Thyroid gland (tissue), 4 donors: ENCODE results near the gene SLC8A1.

Experiments used
- POLR2A ChIP-seq, 2 donors: fragments of 450-650 bp; IDR thresholded peaks; one replicate each; pipeline ENCODE4 v1.6.1; 2017; ENCODE audit warnings: antibody characterized with exemption in 2 of 2, mild to moderate bottlenecking in 2 of 2, moderate library complexity in 1 of 2
- TF ChIP-seq, protein P1 (sequence below), 6 experiments: fragments of 200-600 bp in 3 of 6; fragments of 450-650 bp in 3 of 6; sonication (generic) in 3 of 6; IDR thresholded peaks; one replicate each; pipeline ENCODE4 v1.5.1; 2016 to 2019; ENCODE audit warnings: antibody characterized with exemption in 6 of 6, mild to moderate bottlenecking in 2 of 6, inconsistent platforms in 1 of 6, moderate library complexity in 1 of 6

DNA sequence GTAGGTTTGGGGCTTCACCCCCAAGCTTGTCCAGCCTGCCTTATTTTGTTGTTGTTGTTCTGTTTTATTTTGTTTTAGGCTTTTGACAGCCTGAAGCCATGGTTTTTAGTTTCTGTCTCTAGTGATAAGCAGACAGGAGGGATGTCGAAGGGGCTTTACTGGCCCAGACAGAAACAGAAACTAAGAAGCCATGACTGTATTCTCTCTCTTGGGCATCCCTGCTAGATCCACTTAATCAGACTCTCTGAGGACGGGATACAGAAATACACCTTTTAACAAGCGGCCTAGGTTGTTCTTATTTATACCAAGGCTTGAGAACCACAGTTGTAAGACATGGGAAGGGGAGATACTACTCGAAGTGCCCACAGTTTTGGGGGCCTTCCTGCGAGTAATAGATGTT, 330.9 kb downstream of the SLC8A1 start:
- no peak for TF ChIP-seq POLR2A (IDR thresholded peaks at IDR 0.05)
- TF ChIP-seq, protein P1, sequence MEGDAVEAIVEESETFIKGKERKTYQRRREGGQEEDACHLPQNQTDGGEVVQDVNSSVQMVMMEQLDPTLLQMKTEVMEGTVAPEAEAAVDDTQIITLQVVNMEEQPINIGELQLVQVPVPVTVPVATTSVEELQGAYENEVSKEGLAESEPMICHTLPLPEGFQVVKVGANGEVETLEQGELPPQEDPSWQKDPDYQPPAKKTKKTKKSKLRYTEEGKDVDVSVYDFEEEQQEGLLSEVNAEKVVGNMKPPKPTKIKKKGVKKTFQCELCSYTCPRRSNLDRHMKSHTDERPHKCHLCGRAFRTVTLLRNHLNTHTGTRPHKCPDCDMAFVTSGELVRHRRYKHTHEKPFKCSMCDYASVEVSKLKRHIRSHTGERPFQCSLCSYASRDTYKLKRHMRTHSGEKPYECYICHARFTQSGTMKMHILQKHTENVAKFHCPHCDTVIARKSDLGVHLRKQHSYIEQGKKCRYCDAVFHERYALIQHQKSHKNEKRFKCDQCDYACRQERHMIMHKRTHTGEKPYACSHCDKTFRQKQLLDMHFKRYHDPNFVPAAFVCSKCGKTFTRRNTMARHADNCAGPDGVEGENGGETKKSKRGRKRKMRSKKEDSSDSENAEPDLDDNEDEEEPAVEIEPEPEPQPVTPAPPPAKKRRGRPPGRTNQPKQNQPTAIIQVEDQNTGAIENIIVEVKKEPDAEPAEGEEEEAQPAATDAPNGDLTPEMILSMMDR (IDR thresholded peaks at IDR 0.05) = no peak
